Stimulated activated CD4-positive, alpha-beta T cell treated with anti-CD3 and anti-CD28 coated beads, TNF-alpha, amount 100 ng/mL, for 48 hours (primary cell): Measurements from ENCODE around the gene TPRA1.

ENCODE experiments used
- DNase-seq, 3 donors: peaks; one replicate each; pipeline ENCODE4 v3.0.0-alpha.2; 2020; ENCODE audit warnings: low read depth in 3 of 3

TPRA1 gene

GRCh38 chr3:127590593-127591465 is at the start of gene TPRA1:
Gene TPRA1 (minus strand): TSS chr3:127590733. CDS start chr3:127580146, 10,587 bp downstream.
- peak; percentile 51 to 71 (median 60) for DNase-seq

DNA sequence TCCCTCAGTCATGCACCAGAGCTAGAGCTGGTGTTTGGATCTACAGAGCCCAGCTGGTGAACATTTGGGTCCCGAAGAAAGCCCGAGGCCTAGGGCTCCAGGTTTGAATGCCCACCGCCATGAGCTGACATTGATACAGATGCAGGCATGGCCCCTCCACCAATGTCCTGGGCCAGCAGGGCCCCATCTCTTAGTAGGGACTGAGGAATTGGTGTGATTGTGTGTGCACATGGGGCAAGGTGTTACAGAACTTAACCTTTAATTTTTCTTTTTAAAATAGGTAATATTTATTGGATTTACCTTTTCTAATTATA is 49.5 kb upstream of the TPRA1 start:
- no peak for DNase-seq

DNA sequence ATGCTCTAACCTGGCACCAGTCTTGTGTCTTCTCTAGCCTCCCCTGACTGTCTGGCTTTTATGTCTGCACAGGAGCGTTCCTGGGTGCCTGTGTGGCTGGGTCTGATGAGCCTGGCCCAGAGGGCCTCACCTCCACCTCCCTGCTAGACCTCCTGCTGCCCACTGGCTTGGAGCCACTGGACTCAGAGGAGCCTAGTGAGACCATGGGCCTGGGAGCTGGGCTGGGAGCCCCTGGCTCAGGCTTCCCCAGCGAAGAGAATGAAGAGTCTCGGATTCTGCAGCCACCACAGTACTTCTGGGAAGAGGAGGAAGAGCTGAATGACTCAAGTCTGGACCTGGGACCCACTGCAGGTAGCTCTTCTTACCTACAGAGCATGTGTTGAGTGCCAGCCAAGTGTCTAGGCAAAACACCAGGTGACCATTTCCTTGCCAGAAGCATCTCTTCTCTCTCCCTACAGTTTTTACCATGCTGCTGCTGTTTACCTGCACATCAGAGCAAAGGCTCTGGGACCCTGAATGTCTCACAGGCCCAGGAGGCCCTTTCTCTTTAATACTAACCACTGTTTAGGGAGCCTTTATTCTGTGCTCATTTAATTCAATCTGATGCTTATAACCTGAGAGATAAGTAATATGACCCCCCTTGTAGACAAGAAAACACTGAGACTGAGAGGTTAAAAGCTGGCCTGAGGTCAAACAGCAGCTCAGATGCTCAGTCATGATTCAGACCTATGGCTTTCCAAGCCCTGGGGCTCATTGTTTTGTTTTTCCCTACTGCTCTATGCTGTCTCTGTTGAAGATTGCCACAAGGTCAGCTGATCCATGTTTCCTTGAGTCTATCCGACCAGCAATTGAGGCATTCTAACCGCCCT is 48.9 kb upstream of the TPRA1 start:
- DNase-seq: no peak

DNA sequence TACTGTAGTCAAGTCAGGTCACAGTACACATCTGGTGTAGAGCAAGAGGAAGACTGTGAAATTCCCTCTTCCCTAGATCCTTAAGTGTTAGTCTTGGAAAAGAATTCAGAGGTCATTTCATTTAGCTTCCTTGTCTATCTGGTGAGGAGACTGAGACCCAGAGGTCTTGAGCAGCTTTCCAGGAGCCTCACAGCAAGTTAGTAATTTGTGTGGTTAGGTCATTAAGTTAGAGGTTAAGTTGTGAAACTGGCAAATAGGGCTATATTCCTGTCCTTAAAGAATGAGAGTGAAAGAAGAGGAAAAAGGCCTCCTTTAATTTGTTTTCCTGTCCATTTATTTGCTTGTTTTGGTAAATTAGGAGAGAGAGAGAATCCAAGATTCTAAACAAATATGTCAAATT is 47.4 kb upstream of the TPRA1 start:
- DNase-seq: no peak

DNA sequence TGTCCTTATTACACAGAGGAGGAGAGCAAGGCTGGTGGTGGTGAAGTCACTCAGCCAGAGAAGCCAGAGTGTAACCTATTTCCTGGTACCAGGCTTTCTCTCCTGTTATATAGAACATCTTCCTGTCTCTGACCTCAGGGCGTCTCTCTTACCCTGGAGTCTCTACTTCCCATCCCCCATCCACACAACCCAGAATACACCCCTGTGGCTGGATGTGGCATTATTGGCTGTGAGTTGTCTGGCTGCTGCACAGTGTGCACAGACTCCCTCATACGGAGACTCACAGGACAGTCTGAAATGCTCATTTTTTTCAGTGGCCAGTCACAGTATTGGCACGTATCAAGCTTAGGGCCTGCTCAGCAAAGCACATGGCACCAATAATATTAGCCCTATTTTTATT is 47.0 kb upstream of the TPRA1 start:
- DNase-seq: no peak

DNA sequence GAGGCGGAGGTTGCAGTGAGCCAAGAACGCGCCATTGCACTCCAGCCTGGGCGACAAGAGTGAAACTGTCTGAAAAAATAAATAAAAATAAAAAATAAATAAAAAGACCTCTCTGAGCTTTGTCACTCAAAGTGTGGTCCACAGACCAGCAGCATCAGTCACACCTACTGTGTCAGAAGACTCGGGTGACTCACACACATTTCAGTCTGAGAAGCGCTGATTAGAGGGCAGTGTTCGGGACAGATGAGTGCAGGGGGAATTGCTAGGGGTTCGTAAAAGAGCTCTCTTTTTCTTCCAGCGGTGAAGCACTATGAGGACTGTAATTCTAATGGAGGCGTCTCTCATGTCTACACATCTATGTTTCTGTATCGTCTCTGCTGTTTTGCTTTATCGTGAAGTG is 44.1 kb upstream of the TPRA1 start:
- no peak for DNase-seq

GRCh38 chr3:127632035-127632820 is 41.7 kb upstream of the TPRA1 start:
- no peak for DNase-seq

DNA sequence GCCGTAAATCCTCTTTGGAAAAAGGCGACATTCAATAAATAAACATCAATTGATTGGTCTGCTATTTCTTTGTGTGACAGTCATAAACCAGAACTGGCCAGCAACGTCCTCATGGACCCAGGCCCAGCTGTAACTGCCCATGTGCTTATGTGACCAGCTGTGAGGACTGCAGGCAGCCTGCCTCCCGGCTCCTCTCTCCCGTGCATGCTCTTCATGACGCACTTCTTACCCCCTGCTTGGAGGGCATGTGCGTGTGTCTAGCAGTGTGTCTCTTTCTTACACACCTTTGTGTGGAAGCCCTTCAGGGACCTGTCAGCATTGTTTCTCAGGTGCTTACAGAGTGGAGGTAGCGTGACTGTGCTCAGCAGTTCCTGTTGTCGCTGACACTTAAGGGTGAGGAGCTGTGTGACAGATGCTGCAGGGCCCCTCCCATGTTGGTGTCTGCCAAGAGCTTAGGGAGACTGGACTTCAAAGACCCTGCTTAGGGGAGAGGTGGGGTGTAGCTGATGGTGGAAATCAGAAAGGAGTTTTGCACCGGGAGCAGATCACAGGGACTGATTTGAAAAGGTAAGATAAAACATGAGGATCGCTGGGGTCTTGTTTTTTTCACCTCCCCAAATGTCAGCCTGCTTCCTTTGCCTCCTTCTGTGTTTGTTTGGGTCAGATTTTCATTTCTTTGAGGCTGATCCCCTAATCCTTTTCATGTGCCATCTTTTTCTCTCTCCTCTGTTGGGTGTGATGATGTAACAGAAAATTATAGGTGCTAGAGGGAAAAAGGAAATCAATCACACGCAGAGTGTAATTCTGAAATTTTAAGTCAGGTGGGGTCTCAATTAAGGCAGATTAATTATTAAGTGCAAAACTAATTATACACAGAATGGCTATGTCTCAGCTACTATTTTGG is 40.5 kb upstream of the TPRA1 start:
- no peak for DNase-seq

DNA sequence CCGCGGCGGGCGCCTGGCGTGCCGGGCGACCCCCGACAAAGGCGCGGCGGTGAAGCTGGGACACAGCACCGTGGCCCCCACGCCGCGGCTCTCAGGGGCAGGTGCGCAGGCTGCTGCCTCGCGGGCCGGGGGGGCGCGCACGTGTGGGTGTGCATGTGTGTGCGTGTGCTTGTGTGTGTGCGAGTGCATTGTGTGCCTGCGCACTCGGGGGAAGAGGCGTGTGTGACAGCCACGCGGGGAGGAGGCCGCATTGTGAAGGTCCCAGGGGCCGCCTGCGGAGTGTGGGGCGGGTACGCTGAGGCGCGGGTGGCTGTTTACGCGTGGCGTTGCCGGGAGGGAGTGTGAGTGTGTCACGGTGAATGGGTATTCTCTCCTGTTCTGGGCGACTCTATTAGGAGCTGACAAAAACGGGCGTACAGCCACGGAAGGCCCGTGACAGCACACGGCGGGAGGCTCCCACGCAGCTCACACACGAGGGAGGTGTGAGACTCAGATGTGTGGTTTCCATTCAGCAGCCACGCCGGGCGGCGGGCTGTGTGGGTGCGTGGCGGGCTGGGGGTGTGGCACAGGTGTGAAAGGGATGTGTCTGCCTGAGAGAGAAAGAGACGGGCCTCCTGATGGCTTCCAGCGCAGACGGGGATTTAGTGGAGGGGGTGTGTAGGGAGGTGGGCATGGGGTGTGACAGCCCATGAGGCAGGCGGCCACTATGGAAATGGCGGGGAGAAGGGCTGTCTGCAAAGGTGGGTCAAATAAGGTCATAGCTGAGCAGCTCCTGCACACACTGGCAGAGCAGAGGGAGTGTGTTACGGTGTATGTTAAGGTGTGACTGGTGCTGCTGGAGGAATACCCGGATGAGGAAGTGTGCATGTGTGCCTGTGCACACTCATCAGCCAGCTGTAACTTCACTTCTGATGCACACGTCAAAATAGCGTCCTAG is 39.2 kb upstream of the TPRA1 start:
- DNase-seq: peak in 1 of 3 donors; percentile 5

GRCh38 chr3:127628788-127629466 is 38.4 kb upstream of the TPRA1 start, which contains the start of gene PODXL2:
Gene PODXL2 (plus strand): TSS chr3:127629185. CDS start chr3:127629220, 35 bp downstream.
- DNase-seq: no peak

DNA sequence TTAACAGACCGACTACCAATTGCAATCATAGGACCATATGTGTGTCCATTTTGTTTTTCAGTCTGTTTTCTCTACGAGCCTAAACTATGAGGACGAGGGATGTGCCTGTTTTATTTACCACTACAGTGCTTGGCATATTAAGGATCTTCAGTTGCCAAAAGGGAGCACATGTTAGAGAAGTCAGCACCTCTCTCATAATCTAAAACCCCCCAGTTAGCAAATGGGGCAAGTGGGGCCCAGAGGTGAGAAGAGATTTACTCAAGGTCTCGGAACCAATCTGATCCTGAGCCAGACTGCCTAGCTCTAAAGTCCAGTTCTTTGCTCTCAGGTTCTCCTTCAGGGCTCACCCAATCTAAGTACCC is 37.9 kb upstream of the TPRA1 start:
- DNase-seq: no peak

GRCh38 chr3:127625821-127626220 is 35.3 kb upstream of the TPRA1 start:
- DNase-seq: no peak

GRCh38 chr3:127624063-127624462 is 33.5 kb upstream of the TPRA1 start:
- no peak for DNase-seq

GRCh38 chr3:127622772-127623576 is 32.4 kb upstream of the TPRA1 start:
- DNase-seq: no peak

- no peak for DNase-seq
Observed at GRCh38 chr3:127622031-127622430, 31.5 kb upstream of the TPRA1 start.

GRCh38 chr3:127620637-127621375 is 30.3 kb upstream of the TPRA1 start:
- no peak for DNase-seq

DNA sequence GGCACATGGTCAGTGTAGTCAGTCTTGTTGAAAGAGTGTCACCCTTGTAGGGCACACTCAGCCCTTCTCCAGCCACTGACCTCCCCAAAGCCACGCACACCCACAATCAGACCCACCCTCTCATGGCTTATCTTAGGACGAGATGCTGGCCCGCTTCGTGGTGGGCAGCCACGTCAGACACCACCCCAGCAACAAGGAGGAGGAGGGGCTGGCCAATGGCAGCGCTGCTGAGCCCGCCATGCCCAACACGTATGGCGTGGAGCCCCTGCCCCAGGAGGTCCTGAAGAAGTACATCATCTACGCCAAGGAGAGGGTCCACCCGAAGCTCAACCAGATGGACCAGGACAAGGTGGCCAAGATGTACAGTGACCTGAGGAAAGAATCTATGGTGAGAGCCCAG is 28.4 kb upstream of the TPRA1 start:
- DNase-seq: no peak
